ENCODE results near the gene CFAP54.
A peak's percentile ranks its signal among the peaks of the same experiment; 100 is the strongest.

CFAP54 gene

GRCh38 chr12:96906498-96906848 lies 417.1 kb downstream of the CFAP54 start:
- DNase-seq (ENCODE audit: low spot score) (no peak), ATAC-seq (ENCODE audit: low read depth) (no peak; the same call in 2 of the 3 replicates)
- H3K9me3 ChIP-seq (ENCODE audit: severe bottlenecking), result no peaks in the 10 kb centered on the region
- H3K27me3 ChIP-seq (ENCODE audit: insufficient read depth, poor library complexity, severe bottlenecking), result no peaks in the 10 kb centered on the region
- peaks cover 14% of the 10 kb centered on the region for H3K36me3 ChIP-seq (ENCODE audit: low read depth)
- TF ChIP-seq, protein P1, sequence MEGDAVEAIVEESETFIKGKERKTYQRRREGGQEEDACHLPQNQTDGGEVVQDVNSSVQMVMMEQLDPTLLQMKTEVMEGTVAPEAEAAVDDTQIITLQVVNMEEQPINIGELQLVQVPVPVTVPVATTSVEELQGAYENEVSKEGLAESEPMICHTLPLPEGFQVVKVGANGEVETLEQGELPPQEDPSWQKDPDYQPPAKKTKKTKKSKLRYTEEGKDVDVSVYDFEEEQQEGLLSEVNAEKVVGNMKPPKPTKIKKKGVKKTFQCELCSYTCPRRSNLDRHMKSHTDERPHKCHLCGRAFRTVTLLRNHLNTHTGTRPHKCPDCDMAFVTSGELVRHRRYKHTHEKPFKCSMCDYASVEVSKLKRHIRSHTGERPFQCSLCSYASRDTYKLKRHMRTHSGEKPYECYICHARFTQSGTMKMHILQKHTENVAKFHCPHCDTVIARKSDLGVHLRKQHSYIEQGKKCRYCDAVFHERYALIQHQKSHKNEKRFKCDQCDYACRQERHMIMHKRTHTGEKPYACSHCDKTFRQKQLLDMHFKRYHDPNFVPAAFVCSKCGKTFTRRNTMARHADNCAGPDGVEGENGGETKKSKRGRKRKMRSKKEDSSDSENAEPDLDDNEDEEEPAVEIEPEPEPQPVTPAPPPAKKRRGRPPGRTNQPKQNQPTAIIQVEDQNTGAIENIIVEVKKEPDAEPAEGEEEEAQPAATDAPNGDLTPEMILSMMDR (IDR thresholded peaks at IDR 0.05; ENCODE audit: poor library complexity, severe bottlenecking), result no peak
- H3K4me1 ChIP-seq (ENCODE audit: insufficient read depth, poor library complexity, severe bottlenecking), result no peaks in the 10 kb centered on the region
- peak overlapping the region; percentile 33 for H3K27ac ChIP-seq (ENCODE audit: poor library complexity, severe bottlenecking)
- H3K4me3 ChIP-seq (ENCODE audit: severe bottlenecking), result peak overlapping the region; percentile 54

DNA sequence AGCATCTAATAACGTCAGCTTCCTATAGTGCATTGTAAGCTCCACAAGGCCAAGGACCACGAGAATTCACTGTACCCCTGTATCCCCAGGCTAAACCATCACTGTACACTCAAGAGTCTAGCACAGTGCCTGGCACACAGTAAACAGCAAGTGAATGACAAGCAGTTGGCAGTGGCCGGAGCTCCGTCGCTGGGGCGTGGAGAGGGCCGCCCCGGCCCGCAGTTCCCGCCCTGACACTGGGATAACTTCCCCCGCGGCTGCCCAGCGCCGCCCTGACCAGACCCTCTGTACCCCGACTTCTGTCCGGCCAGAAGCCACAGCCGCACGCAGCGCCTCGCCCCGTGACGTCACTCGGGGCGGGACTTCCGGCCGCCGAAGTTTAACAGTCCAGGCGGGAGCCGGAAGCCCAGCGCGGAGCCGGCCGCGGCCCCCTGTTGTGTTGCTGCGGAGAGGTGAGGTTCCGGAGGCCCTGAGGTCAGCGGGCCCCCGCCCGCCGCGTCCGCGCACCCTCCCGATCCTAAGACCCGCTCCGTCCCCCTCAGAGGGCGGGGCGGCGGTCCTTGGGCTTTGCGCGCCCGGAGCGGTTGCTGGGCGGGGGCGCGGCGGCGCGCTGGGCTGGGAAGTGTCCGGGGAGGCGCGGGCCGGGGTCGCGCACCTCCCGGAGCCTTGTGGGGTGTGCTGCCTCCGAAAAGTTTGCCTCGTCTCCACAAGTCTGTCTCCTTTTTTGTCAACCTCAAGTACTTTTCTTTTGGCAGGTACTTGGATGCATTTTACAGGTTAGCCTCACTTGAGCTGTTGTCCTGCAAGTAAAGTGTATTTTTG lies 417.7 kb downstream of the CFAP54 start, which contains the start of gene NEDD1:
Gene NEDD1 (plus strand): TSS at position 409 of the 822 bp plus-strand sequence. CDS start 2,503 bp downstream, outside the sequence.
- TF ChIP-seq, protein P1 (IDR thresholded peaks at IDR 0.05; ENCODE audit: poor library complexity, severe bottlenecking), result no peak
- Histone ChIP-seq H3K36me3 (ENCODE audit: low read depth) (peaks cover 18% of the 10 kb centered on the region), H3K9me3 (ENCODE audit: severe bottlenecking) (no peaks in the 10 kb centered on the region), H3K27ac (ENCODE audit: poor library complexity, severe bottlenecking) (peak within 1 kb of the TSS; percentile 33), H3K4me1 (ENCODE audit: insufficient read depth, poor library complexity, severe bottlenecking) (no peaks in the 10 kb centered on the region), H3K4me3 (ENCODE audit: severe bottlenecking) (peak within 1 kb of the TSS; percentile 54), H3K27me3 (ENCODE audit: insufficient read depth, poor library complexity, severe bottlenecking) (no peaks in the 10 kb centered on the region)
- ATAC-seq (ENCODE audit: low read depth) (peak; percentile 89), DNase-seq (ENCODE audit: low spot score) (peak; percentile 78)

GRCh38 chr12:96907671-96908422 lies 418.5 kb downstream of the CFAP54 start:
- no peak for DNase-seq (ENCODE audit: low spot score)

DNA sequence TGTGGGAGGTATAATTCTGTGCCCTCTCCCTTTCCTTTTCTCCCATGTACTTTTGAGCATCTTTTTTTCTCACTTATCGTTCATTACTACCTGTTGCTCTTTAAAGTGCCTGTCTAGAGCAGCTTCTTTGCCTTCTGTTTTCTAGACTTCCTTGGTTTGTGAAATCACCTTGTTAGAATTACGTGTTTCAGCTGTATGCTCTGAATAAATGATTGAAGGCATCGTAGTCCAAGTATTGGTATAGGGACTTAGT lies 419.0 kb downstream of the CFAP54 start:
- DNase-seq (ENCODE audit: low spot score), result no peak
- Histone ChIP-seq H3K4me1 (ENCODE audit: insufficient read depth, poor library complexity, severe bottlenecking) (no peaks in the 10 kb centered on the region), H3K27me3 (ENCODE audit: insufficient read depth, poor library complexity, severe bottlenecking) (no peaks in the 10 kb centered on the region), H3K27ac (ENCODE audit: poor library complexity, severe bottlenecking) (no peak overlapping the region), H3K36me3 (ENCODE audit: low read depth) (peaks cover 18% of the 10 kb centered on the region), H3K4me3 (ENCODE audit: severe bottlenecking) (peak overlapping the region; percentile 54), H3K9me3 (ENCODE audit: severe bottlenecking) (no peaks in the 10 kb centered on the region)
- TF ChIP-seq, protein P1 (IDR thresholded peaks at IDR 0.05; ENCODE audit: poor library complexity, severe bottlenecking), result no peak
- ATAC-seq (ENCODE audit: low read depth), result no peak

More at GRCh38 chr12:96907671-96908422, 418.5 kb downstream of the CFAP54 start:
- H3K36me3 ChIP-seq (ENCODE audit: low read depth), result peaks cover 18% of the 10 kb centered on the region
- peak overlapping the region; percentile 54 for H3K4me3 ChIP-seq (ENCODE audit: severe bottlenecking)
- H3K27me3 ChIP-seq (ENCODE audit: insufficient read depth, poor library complexity, severe bottlenecking), result no peaks in the 10 kb centered on the region
- no peaks in the 10 kb centered on the region for H3K9me3 ChIP-seq (ENCODE audit: severe bottlenecking)
- no peaks in the 10 kb centered on the region for H3K4me1 ChIP-seq (ENCODE audit: insufficient read depth, poor library complexity, severe bottlenecking)
- peak; percentile 50 for ATAC-seq (ENCODE audit: low read depth)
- TF ChIP-seq, protein P1 (IDR thresholded peaks at IDR 0.05; ENCODE audit: poor library complexity, severe bottlenecking), result no peak
- peak overlapping the region; percentile 33 for H3K27ac ChIP-seq (ENCODE audit: poor library complexity, severe bottlenecking)
